ENCODE results near the gene PRRG1. TPM values are rescaled to one million over a fixed set of nuclear protein-coding genes. Genes with fewer than 3 reads are reported as not detected.

PRRG1 gene
- total RNA-seq, 1 experiment from 2014 or later, result 34.4 TPM

DNA sequence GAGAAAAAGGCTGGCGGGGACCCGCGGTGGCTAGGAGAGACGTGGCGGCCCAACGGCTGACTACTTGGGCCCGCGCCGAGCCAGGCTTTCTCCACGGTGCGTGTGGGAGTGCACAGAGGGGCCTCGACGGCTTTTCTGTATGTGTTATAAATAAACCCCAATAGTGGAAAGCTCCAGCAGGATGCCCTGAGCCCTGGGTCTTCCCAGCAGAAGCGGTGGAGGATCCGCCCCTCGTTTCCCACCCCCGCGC is 268 bp upstream of the PRRG1 start:
- Histone ChIP-seq H2AFZ (peak overlapping the region; percentile 83), H3K79me2 (ENCODE audit: low read depth) (peaks cover 45% of the 10 kb centered on the region), H3K27me3 (ENCODE audit: insufficient read depth, low read depth) (no peaks in the 10 kb centered on the region), H3K27ac (peak overlapping the region; percentile 34; the same call in 1 of the 2 replicates), H4K20me1 (ENCODE audit: insufficient read depth) (no peaks in the 10 kb centered on the region), H3K9me2 (ENCODE audit: insufficient read depth) (no peaks in the 10 kb centered on the region), H3K4me2 (peak overlapping the region; percentile 84), H3K4me1 (replicated peaks; ENCODE audit: insufficient read depth) (peaks cover 33% of the 10 kb centered on the region), H3K4me3 (peak overlapping the region; percentile 79), H3K9me3 (ENCODE audit: insufficient read depth, low read depth) (no peaks in the 10 kb centered on the region), H3F3A (ENCODE audit: insufficient read depth, low read depth) (no peaks in the 10 kb centered on the region), H3K36me3 (ENCODE audit: low read depth) (no peaks in the 10 kb centered on the region)
- ChIA-PET POLR2A (ENCODE audit: unreplicated experiment) (interaction anchor here (0.6 to 2.0 kb wide), 5 partner anchors 30 to 56 kb away, joined by 3 to 25 read pairs (median 6); no protein-coding TSS in a partner anchor), CTCF (no interaction called here)
- intact Hi-C loops (cut with micrococcal nuclease; ENCODE audit: unreplicated experiment), result loop anchor here (1.0 to 2.0 kb wide), 2 partner anchors 33 to 106 kb away; no protein-coding TSS in a partner anchor
- no peak for TF ChIP-seq EZH2 (IDR thresholded peaks at IDR 0.05; ENCODE audit: low read depth)
- TF ChIP-seq, protein P1, sequence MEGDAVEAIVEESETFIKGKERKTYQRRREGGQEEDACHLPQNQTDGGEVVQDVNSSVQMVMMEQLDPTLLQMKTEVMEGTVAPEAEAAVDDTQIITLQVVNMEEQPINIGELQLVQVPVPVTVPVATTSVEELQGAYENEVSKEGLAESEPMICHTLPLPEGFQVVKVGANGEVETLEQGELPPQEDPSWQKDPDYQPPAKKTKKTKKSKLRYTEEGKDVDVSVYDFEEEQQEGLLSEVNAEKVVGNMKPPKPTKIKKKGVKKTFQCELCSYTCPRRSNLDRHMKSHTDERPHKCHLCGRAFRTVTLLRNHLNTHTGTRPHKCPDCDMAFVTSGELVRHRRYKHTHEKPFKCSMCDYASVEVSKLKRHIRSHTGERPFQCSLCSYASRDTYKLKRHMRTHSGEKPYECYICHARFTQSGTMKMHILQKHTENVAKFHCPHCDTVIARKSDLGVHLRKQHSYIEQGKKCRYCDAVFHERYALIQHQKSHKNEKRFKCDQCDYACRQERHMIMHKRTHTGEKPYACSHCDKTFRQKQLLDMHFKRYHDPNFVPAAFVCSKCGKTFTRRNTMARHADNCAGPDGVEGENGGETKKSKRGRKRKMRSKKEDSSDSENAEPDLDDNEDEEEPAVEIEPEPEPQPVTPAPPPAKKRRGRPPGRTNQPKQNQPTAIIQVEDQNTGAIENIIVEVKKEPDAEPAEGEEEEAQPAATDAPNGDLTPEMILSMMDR (conservative IDR thresholded peaks at IDR 0.05), result no peak
- no peak for DNase-seq
- no TSS peak for BruUV-seq (replicated peaks)

GRCh38 chrX:37350034-37350365 is 836 bp downstream of the PRRG1 start:
- peaks cover 33% of the 10 kb centered on the region for H3K4me1 ChIP-seq (replicated peaks; ENCODE audit: insufficient read depth)
- no peaks in the 10 kb centered on the region for H3F3A ChIP-seq (ENCODE audit: insufficient read depth, low read depth)
- H4K20me1 ChIP-seq (ENCODE audit: insufficient read depth), result no peaks in the 10 kb centered on the region
- ChIA-PET CTCF (no interaction called here), POLR2A (ENCODE audit: unreplicated experiment) (interaction anchor here (2.0 kb wide), 1 partner anchor 34 kb away, joined by 6 read pairs; no protein-coding TSS in a partner anchor)
- H3K9me2 ChIP-seq (ENCODE audit: insufficient read depth), result no peaks in the 10 kb centered on the region
- peak overlapping the region; percentile 94 for H2AFZ ChIP-seq
- no TSS peak for BruUV-seq (replicated peaks)
- intact Hi-C loops (cut with micrococcal nuclease; ENCODE audit: unreplicated experiment), result no loop called here
- H3K27ac ChIP-seq, result peak overlapping the region; percentile 59; the same call in 1 of the 2 replicates
- peak overlapping the region; percentile 84 for H3K4me2 ChIP-seq
- no peaks in the 10 kb centered on the region for H3K27me3 ChIP-seq (ENCODE audit: insufficient read depth, low read depth)
- H3K36me3 ChIP-seq (ENCODE audit: low read depth), result no peaks in the 10 kb centered on the region
- no peak for TF ChIP-seq EZH2 (IDR thresholded peaks at IDR 0.05; ENCODE audit: low read depth)
- TF ChIP-seq, protein P1 (conservative IDR thresholded peaks at IDR 0.05), result no peak
- H3K9me3 ChIP-seq (ENCODE audit: insufficient read depth, low read depth), result no peaks in the 10 kb centered on the region
- H3K79me2 ChIP-seq (ENCODE audit: low read depth), result peaks cover 53% of the 10 kb centered on the region
- peak overlapping the region; percentile 79 for H3K4me3 ChIP-seq
- no peak for DNase-seq

- BruUV-seq (replicated peaks), result no TSS peak
- H3K4me2 ChIP-seq, result no peak overlapping the region
These were observed 4.5 kb downstream of the PRRG1 start for GRCh38 chrX:37353646-37354045.

More at GRCh38 chrX:37353646-37354045, 4.5 kb downstream of the PRRG1 start:
- H3K36me3 ChIP-seq (ENCODE audit: low read depth), result no peaks in the 10 kb centered on the region
- intact Hi-C loops (cut with micrococcal nuclease; ENCODE audit: unreplicated experiment), result no loop called here
- no peaks in the 10 kb centered on the region for H3K9me2 ChIP-seq (ENCODE audit: insufficient read depth)
- no peak overlapping the region for H3K4me3 ChIP-seq
- no peak overlapping the region for H2AFZ ChIP-seq
- ChIA-PET POLR2A (ENCODE audit: unreplicated experiment) (no interaction called here), CTCF (no interaction called here)
- no peak for TF ChIP-seq EZH2 (IDR thresholded peaks at IDR 0.05; ENCODE audit: low read depth)
- TF ChIP-seq, protein P1 (conservative IDR thresholded peaks at IDR 0.05), result no peak
- H3K27me3 ChIP-seq (ENCODE audit: insufficient read depth, low read depth), result no peaks in the 10 kb centered on the region
- H3K27ac ChIP-seq, result no peak overlapping the region
- H3K9me3 ChIP-seq (ENCODE audit: insufficient read depth, low read depth), result no peaks in the 10 kb centered on the region
- no peaks in the 10 kb centered on the region for H4K20me1 ChIP-seq (ENCODE audit: insufficient read depth)
- H3K4me1 ChIP-seq (replicated peaks; ENCODE audit: insufficient read depth), result peaks cover 16% of the 10 kb centered on the region
- peaks cover 85% of the 10 kb centered on the region for H3K79me2 ChIP-seq (ENCODE audit: low read depth)
- H3F3A ChIP-seq (ENCODE audit: insufficient read depth, low read depth), result no peaks in the 10 kb centered on the region
- peak in 1 of 2 experiments; percentile 33 for DNase-seq
